GM23338 (cell line): Measurements from ENCODE around the gene NAA10. TPM values are rescaled to one million over a fixed set of nuclear protein-coding genes. Genes with fewer than 3 reads are reported as not detected.
A peak's percentile ranks its signal among the peaks of the same experiment; 100 is the strongest.

ENCODE experiments used
- ATAC-seq: fragments of 200-7000 bp; cut with Tn5 transposase; 3 replicates; pipeline ENCODE4 v1.9.1; 2020
- DNase-seq: peaks from one replicate; pipeline ENCODE4 v3.0.0-alpha.2; 2015; ENCODE audit warnings: low spot score
- H2AFZ ChIP-seq: fragments of 200-600 bp; sonication (generic); 2 replicates; pipeline ENCODE4 v1.8.0; 2016; ENCODE audit warnings: antibody characterized with exemption, mild to moderate bottlenecking, moderate library complexity
- H3F3A ChIP-seq: fragments of 200-600 bp; sonication (generic); replicated peaks from 2 replicates; pipeline ENCODE4 v1.8.0; 2017; ENCODE audit warnings: antibody characterized with exemption, mixed run types, low read depth
- H3K27ac ChIP-seq: fragments of 200-600 bp; sonication (generic); 2 replicates; pipeline ENCODE4 v1.6.1; 2016; ENCODE audit warnings: low read depth
- H3K27me3 ChIP-seq: fragments of 200-600 bp; sonication (generic); 2 replicates; pipeline ENCODE4 v1.8.0; 2016; ENCODE audit warnings: mild to moderate bottlenecking, mixed run types, moderate library complexity; ENCODE audit not compliant: insufficient read depth
- H3K36me3 ChIP-seq: fragments of 200-600 bp; sonication (generic); 2 replicates; pipeline ENCODE4 v1.8.0; 2016; ENCODE audit warnings: mild to moderate bottlenecking; ENCODE audit not compliant: insufficient read depth
- H3K4me1 ChIP-seq: fragments of 200-600 bp; sonication (generic); 2 replicates; pipeline ENCODE4 v1.8.0; 2016; ENCODE audit warnings: mild to moderate bottlenecking, moderate library complexity; ENCODE audit not compliant: insufficient read depth
- H3K4me2 ChIP-seq: fragments of 200-600 bp; sonication (generic); 2 replicates; pipeline ENCODE4 v1.7.1; 2017; ENCODE audit warnings: mixed run types
- H3K4me3 ChIP-seq: fragments of 200-600 bp; sonication (generic); 2 replicates; pipeline ENCODE4 v1.6.1; 2016; ENCODE audit warnings: mixed run types
- H3K79me2 ChIP-seq: fragments of 200-600 bp; sonication (generic); replicated peaks from 2 replicates; pipeline ENCODE4 v1.8.0; 2017; ENCODE audit warnings: mild to moderate bottlenecking; ENCODE audit not compliant: insufficient read depth
- H3K9me2 ChIP-seq: fragments of 200-600 bp; sonication (generic); 2 replicates; pipeline ENCODE4 v1.8.0; 2017; ENCODE audit not compliant: insufficient read depth
- H4K20me1 ChIP-seq: fragments of 200-600 bp; sonication (generic); replicated peaks from 2 replicates; pipeline ENCODE4 v1.8.0; 2017; ENCODE audit warnings: mild to moderate bottlenecking; ENCODE audit not compliant: insufficient read depth
- H3K27ac Mint-ChIP-seq: 2 replicates; pipeline ENCODE4 v1.8.0; 2020; ENCODE audit warnings: inconsistent platforms, mild to moderate bottlenecking, moderate library complexity, mixed read lengths
- H3K27me3 Mint-ChIP-seq: 3 replicates; pipeline ENCODE4 v1.8.0; 2022; ENCODE audit warnings: low read depth, mild to moderate bottlenecking, moderate library complexity, mixed read lengths, inconsistent platforms; ENCODE audit not compliant: insufficient read depth, poor library complexity
- H3K36me3 Mint-ChIP-seq: 3 replicates; pipeline ENCODE4 v1.8.0; 2021; ENCODE audit warnings: low read depth, mild to moderate bottlenecking, inconsistent platforms, moderate library complexity, mixed read lengths
- H3K4me1 Mint-ChIP-seq: 3 replicates; pipeline ENCODE4 v1.8.0; 2020; ENCODE audit warnings: mild to moderate bottlenecking, inconsistent platforms, mixed read lengths
- H3K4me3 Mint-ChIP-seq: 3 replicates; pipeline ENCODE4 v1.8.0; 2021; ENCODE audit warnings: moderate library complexity, mild to moderate bottlenecking, inconsistent platforms, mixed read lengths
- H3K9me3 Mint-ChIP-seq: 3 replicates; pipeline ENCODE4 v1.8.0; 2020; ENCODE audit warnings: moderate library complexity, mild to moderate bottlenecking, inconsistent platforms, mixed read lengths
- CREB1 ChIP-seq: fragments of 250-450 bp; sonication (Bioruptor Pico); IDR thresholded peaks from 2 replicates; pipeline ENCODE4 v1.5.0; 2020; ENCODE audit warnings: low read depth, mild to moderate bottlenecking, moderate library complexity
- CTCF ChIP-seq, 2 experiments: fragments of 200-600 bp in 1 of 2; sonication (generic) in 1 of 2; conservative IDR thresholded peaks; 2 replicates each; pipeline versions ENCODE4 v1.5.1 to v1.6.1; 2016 to 2017; ENCODE audit warnings: antibody characterized with exemption in 2 of 2, low read depth in 2 of 2, mild to moderate bottlenecking in 2 of 2, moderate library complexity in 1 of 2
- EZH2 ChIP-seq: fragments of 200-600 bp; sonication (generic); IDR thresholded peaks from one replicate; pipeline ENCODE4 v1.8.0; 2017; ENCODE audit warnings: antibody characterized with exemption, mild to moderate bottlenecking, low read depth; ENCODE audit not compliant: unreplicated experiment
- EZH2phosphoT487 ChIP-seq: fragments of 200-600 bp; sonication (generic); IDR thresholded peaks from one replicate; pipeline ENCODE4 v1.8.1; 2018; ENCODE audit warnings: antibody characterized with exemption; ENCODE audit not compliant: unreplicated experiment
- JUNB ChIP-seq: IDR thresholded peaks from one replicate; pipeline ENCODE4 v1.6.1; 2016; ENCODE audit warnings: antibody characterized with exemption; ENCODE audit not compliant: unreplicated experiment
- NANOG ChIP-seq: IDR thresholded peaks from 2 replicates; pipeline ENCODE4 v1.6.1; 2016; ENCODE audit warnings: antibody characterized with exemption, borderline replicate concordance
- POLR2AphosphoS5 ChIP-seq: IDR thresholded peaks from 2 replicates; pipeline ENCODE4 v1.6.1; 2016; ENCODE audit warnings: antibody characterized with exemption, low read depth
- REST ChIP-seq: IDR thresholded peaks from one replicate; pipeline ENCODE4 v1.6.1; 2018; ENCODE audit warnings: antibody characterized with exemption; ENCODE audit not compliant: unreplicated experiment
- STAT1 ChIP-seq: IDR thresholded peaks from one replicate; pipeline ENCODE4 v1.6.1; 2016; ENCODE audit warnings: antibody characterized with exemption; ENCODE audit not compliant: unreplicated experiment
- ZNF114 ChIP-seq: fragments of 250-450 bp; sonication (Bioruptor Pico); IDR thresholded peaks from 2 replicates; pipeline ENCODE4 v1.5.0; 2020; ENCODE audit warnings: mild to moderate bottlenecking, moderate library complexity
- ZNF331 ChIP-seq: fragments of 250-450 bp; sonication (Bioruptor Pico); IDR thresholded peaks from 2 replicates; pipeline ENCODE4 v1.5.0; 2020; ENCODE audit warnings: low read depth, mild to moderate bottlenecking, moderate library complexity
- ZNF462 ChIP-seq: fragments of 250-450 bp; sonication (Bioruptor Pico); IDR thresholded peaks from 2 replicates; pipeline ENCODE4 v1.5.0; 2020; ENCODE audit warnings: mild to moderate bottlenecking, moderate library complexity
- polyA plus RNA-seq: library from polyadenylated mRNA; unstranded; fragments of >200 nt; fragmentation: Nextera tagmentation; extraction: Ambion mirVana; gene quantifications from 2 replicates; pipeline ENCODE4 v1.2.1, GENCODE V29; 2016
- total RNA-seq: library from RNA; depleted of rRNA; stranded (reverse); fragments of >200 nt; shearing (Covaris generic); gene quantifications from 2 replicates; pipeline ENCODE4 v1.2.3, GENCODE V29; 2014
- TF ChIP-seq, protein P1 (sequence below): IDR thresholded peaks from 2 replicates; pipeline ENCODE4 v1.6.1; 2016; ENCODE audit warnings: antibody characterized with exemption

NAA10 gene
- total and polyA plus RNA-seq, 2 experiments from 2014 or later, result 136 to 145 TPM

- H3K27ac Mint-ChIP-seq, result no peak overlapping the region
- TF ChIP-seq EZH2phosphoT487, result no peak
- no peak for TF ChIP-seq EZH2
- no peak for TF ChIP-seq POLR2AphosphoS5
- TF ChIP-seq STAT1, result no peak
- TF ChIP-seq JUNB, result no peak
- no peak for TF ChIP-seq ZNF114
- TF ChIP-seq, protein P1, sequence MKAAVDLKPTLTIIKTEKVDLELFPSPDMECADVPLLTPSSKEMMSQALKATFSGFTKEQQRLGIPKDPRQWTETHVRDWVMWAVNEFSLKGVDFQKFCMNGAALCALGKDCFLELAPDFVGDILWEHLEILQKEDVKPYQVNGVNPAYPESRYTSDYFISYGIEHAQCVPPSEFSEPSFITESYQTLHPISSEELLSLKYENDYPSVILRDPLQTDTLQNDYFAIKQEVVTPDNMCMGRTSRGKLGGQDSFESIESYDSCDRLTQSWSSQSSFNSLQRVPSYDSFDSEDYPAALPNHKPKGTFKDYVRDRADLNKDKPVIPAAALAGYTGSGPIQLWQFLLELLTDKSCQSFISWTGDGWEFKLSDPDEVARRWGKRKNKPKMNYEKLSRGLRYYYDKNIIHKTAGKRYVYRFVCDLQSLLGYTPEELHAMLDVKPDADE, result no peak
- TF ChIP-seq REST, result no peak
- no peak for TF ChIP-seq CREB1 (CRISPR knock-in tag)
- TF ChIP-seq ZNF462 (CRISPR knock-in tag), result no peak
- no peak for TF ChIP-seq ZNF331 (CRISPR knock-in tag)
- no peak for TF ChIP-seq NANOG
- TF ChIP-seq CTCF (conservative IDR thresholded peaks at IDR 0.05; ENCODE audit: low read depth in 2 of 2), result no peak
- H3K9me2 ChIP-seq, result no peaks in the 10 kb centered on the region
- H3K27me3 ChIP-seq, result no peaks in the 10 kb centered on the region; the same call in 1 of the 2 replicates
- DNase-seq (no peak), ATAC-seq (no peak)
- H3K9me3 Mint-ChIP-seq, result no peaks in the 10 kb centered on the region
- H3K4me2 ChIP-seq, result peak overlapping the region; percentile 60; the same call in 1 of the 2 replicates
- no peak overlapping the region for H3K27ac ChIP-seq
- H3K36me3 ChIP-seq, result no peaks in the 10 kb centered on the region
- no peak overlapping the region for H3K4me3 ChIP-seq
- no peaks in the 10 kb centered on the region for H3F3A ChIP-seq
- H3K4me1 ChIP-seq, result peaks cover 27% of the 10 kb centered on the region; the same call in 1 of the 2 replicates
- no peak overlapping the region for H2AFZ ChIP-seq
- H3K79me2 ChIP-seq, result no peaks in the 10 kb centered on the region
- no peaks in the 10 kb centered on the region; the same call in 2 of the 3 replicates for H3K36me3 Mint-ChIP-seq
- peak overlapping the region; percentile 17; the same call in 1 of the 3 replicates for H3K4me3 Mint-ChIP-seq
- H3K4me1 Mint-ChIP-seq, result peaks cover 45% of the 10 kb centered on the region
- peaks cover 12% of the 10 kb centered on the region for H3K27me3 Mint-ChIP-seq
- no peaks in the 10 kb centered on the region for H4K20me1 ChIP-seq
These were observed 52.3 kb downstream of the NAA10 start for GRCh38 chrX:153882557-153882956.
